HG02798 (cell line): Measurements from ENCODE around the gene RTRAF.

Source experiments
- ATAC-seq: cut with Tn5 transposase; IDR thresholded peaks from one replicate; pipeline ENCODE4 v1.9.1; 2021; ENCODE audit warnings: mild to moderate bottlenecking; ENCODE audit not compliant: unreplicated experiment, poor library complexity

Gene RTRAF

DNA sequence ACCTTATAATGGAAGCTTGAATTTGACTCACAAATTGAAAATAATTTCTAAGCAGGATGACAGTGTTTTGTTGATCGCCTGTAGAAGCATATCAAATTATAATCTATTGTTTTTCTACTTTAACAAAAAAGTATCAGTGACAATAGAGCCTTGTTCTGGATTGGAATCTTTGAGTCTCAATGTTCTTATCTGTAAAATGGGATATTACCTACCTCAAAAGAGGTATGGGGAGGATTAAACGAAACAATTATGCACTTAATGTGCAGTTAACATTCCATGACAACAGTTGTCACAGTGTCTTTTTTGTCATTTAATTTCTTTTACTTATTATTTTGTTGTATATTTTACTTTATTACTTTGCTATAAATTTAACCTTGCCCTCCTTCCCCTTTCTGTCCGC, 1.1 kb downstream of the RTRAF start:
- no peak for ATAC-seq

GRCh38 chr14:51993285-51993920, 4.1 kb downstream of the RTRAF start:
- ATAC-seq, result no peak

- ATAC-seq, result no peak
Observed at GRCh38 chr14:51996148-51996746, 6.9 kb downstream of the RTRAF start.

DNA sequence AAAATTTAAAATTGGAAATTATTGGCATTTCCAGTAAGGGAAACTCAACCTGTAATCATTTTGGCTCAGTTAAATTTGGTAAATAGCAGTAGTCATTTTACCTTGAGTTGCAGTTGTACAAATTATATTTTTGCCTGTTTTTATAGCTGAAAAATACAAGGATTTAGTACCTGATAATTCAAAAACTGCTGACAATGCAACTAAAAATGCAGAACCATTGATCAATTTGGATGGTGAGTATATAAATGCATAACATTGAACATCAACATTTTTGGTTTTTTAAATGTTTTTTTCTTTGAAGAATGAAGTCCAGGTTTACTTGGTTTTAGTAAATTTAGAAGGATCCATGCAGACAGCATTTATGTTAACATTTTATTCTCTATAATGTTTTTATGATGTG, 9.0 kb downstream of the RTRAF start:
- ATAC-seq, result no peak

DNA sequence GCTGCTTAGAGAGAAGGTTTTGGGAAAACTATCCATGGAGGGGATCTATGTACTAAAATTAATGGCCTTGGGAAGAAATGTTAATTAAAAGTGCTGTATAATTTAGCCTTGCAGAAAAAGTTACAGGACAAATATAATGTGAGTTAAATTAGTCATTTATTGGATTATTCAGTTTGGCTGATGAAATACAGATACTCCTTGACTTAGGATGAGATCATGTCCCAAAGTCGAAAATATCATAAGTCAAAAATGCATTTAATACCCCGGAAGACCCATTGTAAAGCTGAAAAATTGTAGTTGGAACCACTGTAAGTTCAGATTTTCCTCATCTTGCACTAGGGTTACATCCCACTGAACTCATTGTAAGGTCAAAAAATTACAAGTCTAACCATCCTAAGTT, 9.7 kb downstream of the RTRAF start:
- ATAC-seq, result no peak

GRCh38 chr14:52000019-52000582, 10.8 kb downstream of the RTRAF start:
- no peak for ATAC-seq

DNA sequence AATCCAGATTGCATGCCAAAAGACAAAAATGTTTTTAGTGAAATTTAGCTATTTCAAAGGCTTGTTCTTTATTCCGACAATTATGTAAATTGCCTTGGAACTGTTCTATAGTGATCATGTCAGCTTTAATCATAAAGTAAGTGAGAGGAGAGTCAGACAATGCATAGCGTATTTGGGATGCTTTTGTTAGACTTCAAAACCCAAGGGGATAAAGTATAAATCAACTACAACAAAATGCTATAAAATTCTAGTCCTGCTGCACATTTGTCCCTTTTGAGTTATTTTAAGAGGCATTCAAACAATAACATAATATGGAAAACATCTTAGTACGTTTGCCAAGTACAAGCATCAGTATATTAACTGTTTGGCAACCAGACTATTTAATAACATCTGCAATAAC, 11.3 kb downstream of the RTRAF start:
- no peak for ATAC-seq

GRCh38 chr14:52002542-52002941, 13.2 kb downstream of the RTRAF start:
- ATAC-seq, result no peak

DNA sequence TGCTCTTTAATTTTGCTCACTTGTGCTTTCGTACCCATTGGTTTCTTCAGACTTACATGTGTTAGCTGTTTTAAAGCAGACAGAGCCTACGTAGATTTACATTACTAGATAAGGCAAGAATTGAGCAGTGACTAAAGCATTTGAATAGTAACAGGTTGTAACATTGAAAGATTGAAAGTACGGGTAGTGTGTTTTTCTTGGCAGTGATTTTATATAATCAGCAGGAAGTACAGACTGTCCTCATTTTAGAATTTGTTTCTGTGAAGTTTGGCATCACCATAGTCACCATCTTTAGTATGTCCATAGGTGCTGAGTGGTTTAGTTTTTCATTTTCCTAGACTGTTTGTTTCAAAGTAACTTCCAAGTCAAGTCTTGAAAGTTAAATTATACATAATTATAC, 14.0 kb downstream of the RTRAF start:
- ATAC-seq, result no peak

GRCh38 chr14:52005625-52006024, 16.3 kb downstream of the RTRAF start:
- no peak for ATAC-seq

- no peak for ATAC-seq
Observed at GRCh38 chr14:52006361-52006760, 17.0 kb downstream of the RTRAF start.

GRCh38 chr14:52007211-52007610, 17.9 kb downstream of the RTRAF start:
- ATAC-seq, result no peak

DNA sequence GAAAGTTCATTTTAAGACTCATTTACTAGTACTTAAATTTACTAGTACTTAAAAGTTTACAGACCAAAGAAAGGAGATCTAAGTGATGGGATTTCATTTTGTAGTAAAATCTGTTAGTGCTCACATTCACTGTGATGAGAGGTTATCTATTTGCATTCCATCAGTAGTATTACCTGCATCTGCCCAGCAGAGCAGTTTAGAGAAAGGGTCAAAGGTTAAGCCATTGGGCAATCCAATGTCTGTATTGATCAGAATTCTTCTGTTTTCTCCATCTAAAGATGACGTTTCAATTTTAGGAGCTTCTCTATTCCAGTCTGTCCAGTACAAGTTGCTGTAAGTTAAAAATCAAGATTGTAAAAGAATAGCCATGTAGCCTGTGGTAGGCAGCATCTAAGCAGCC, 18.3 kb downstream of the RTRAF start:
- no peak for ATAC-seq

DNA sequence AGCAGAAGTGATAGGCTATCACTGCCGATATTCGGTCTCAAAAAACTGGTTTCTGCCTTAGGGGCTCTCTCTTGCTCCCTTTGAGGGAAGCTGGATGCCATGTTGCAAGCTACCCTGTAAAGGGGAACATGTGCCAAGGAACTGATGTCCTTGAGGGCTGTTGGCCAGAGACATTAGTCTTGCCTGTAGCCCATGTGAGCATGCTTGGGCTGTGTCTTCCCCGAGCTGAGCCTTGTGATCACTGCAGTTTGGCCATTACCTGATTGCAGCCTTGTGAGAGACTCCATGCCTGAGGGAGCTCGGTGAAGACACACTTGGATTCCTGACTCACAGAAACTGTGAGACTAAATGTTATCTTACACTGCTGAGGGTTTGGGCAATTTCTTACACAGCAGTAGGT, 18.8 kb downstream of the RTRAF start:
- no peak for ATAC-seq

- ATAC-seq, result no peak
Observed at GRCh38 chr14:52010173-52010693, 20.9 kb downstream of the RTRAF start.

DNA sequence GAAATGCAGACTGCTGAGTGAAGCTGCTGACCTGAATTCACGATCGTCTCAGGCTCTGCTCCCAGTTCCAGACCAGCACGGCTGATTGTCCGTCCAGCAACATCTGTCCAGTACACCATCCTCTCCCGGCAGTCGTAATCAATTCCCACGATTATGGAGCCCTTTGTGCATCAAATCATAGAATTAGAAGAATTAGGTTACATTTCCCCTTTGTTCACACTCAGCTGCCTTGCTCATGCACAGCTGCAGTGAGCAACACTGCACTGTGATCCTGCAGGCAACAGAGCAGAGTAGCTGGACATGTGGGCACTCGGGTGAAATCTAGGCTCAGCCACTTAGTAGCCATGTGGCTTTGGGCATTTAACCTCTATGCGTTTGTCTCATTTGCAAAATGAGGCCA, 22.2 kb downstream of the RTRAF start:
- no peak for ATAC-seq

GRCh38 chr14:52012635-52013034, 23.3 kb downstream of the RTRAF start:
- no peak for ATAC-seq

- no peak for ATAC-seq
Observed at GRCh38 chr14:52013984-52014600, 24.7 kb downstream of the RTRAF start.

DNA sequence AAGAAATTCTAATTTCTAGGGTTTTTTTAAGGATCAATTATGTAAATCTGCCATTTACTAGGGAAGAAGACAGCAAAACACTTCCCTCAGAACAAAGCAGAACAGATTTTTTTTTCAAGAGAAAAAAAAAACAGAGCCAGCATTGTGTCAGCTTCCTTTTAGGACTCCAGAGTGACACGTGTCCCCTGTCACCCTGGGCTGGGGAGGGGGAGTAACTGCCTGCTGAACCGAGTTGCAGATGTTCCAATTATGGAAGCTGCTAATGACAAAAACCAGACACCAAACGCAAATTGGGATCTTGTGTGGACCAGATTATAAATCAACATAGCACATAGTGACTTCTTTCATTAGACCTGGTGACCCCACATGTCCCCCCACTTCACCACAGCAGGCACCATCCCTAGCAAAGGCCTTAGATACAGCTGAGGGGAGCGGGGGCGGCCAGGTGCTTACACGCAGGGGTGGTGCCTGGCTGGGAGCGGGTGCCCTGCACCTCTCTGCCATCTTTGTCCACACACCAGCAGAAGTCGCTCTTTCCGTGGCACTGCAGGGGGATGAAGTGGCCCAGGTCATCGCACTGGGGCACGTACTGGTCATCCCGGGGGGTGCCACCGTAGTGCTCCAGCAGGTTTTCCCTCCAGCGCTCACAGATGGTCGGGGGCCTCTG, 25.4 kb downstream of the RTRAF start:
- ATAC-seq, result no peak

DNA sequence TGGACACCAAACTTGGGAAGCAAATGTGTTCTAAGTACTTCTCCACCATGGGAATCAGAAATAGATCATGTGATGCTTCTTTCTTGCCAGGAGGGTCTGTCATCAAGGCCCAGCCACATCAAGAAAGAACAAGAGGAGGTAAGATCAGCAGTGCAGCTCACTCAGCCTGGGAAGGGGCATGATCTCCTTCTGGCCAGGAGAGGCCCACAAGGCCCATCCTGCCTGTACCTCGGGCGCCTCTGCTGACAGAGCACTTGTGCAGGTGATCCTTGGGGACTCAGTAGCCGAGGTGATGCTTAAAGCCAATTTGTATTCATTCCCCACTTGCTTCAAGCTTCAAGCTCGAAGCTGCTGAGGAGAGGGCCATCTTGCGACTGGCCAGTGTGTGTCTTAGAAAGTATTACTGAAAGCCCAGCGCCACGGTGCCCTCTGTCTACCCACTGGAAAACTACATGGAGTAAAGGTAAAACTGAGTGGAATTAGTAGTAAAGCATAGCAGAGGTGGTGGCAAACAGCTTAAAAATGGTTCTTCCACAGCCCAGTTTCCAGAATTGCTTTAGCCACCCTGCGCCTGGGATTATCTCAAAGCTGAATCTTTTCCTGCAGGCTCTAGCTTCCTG, 26.2 kb downstream of the RTRAF start:
- ATAC-seq, result no peak

DNA sequence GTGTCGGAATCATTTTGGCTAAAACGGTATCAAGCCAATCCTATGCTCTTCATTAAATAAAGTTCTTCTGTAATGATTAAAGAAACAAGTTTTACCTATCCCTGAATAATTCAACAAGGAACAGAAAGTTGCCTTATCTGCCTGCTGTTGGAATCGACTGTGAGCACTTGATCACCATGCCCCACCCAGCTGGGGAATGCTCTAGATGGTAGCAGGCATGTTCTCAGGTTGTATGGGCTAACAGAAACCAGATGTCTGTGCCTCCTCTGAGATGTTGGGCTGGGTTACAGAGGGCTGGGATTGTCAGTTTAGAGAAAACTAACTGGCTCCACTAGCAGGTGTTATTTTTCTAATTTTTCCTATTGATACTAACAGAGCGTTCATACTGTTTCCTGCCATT, 28.9 kb downstream of the RTRAF start:
- no peak for ATAC-seq
